NB4 (cell line): ENCODE data around the gene CASP12.
A peak's percentile ranks its signal among the peaks of the same experiment; 100 is the strongest.

ENCODE experiments used
- DNase-seq: peaks from one replicate; pipeline ENCODE4 v3.0.0; 2010; ENCODE audit warnings: low read depth
- H3K4me3 ChIP-seq: one replicate; pipeline ENCODE4 v1.5.1; 2011; ENCODE audit warnings: mild to moderate bottlenecking, low read depth, low read length, moderate library complexity
- MAX ChIP-seq: IDR thresholded peaks from 2 replicates; pipeline ENCODE4 v1.6.1; 2011; ENCODE audit warnings: low read depth, low read length
- MYC ChIP-seq: IDR thresholded peaks from 2 replicates; pipeline ENCODE4 v1.6.1; 2011; ENCODE audit warnings: low read depth, low read length
- POLR2A ChIP-seq: IDR thresholded peaks from 2 replicates; pipeline ENCODE4 v1.6.1; 2011; ENCODE audit warnings: mild to moderate bottlenecking; ENCODE audit not compliant: insufficient read length; ENCODE audit errors: extremely low read depth
- TF ChIP-seq, protein P1 (sequence below): IDR thresholded peaks from one replicate; pipeline ENCODE4 v1.5.1; 2012; ENCODE audit warnings: low read depth, low read length

CASP12 gene

GRCh38 chr11:104916442-104916841 is 18.2 kb upstream of the CASP12 start:
- no peak for DNase-seq
- TF ChIP-seq MYC (no peak), MAX (no peak), POLR2A (no peak)
- TF ChIP-seq, protein P1, sequence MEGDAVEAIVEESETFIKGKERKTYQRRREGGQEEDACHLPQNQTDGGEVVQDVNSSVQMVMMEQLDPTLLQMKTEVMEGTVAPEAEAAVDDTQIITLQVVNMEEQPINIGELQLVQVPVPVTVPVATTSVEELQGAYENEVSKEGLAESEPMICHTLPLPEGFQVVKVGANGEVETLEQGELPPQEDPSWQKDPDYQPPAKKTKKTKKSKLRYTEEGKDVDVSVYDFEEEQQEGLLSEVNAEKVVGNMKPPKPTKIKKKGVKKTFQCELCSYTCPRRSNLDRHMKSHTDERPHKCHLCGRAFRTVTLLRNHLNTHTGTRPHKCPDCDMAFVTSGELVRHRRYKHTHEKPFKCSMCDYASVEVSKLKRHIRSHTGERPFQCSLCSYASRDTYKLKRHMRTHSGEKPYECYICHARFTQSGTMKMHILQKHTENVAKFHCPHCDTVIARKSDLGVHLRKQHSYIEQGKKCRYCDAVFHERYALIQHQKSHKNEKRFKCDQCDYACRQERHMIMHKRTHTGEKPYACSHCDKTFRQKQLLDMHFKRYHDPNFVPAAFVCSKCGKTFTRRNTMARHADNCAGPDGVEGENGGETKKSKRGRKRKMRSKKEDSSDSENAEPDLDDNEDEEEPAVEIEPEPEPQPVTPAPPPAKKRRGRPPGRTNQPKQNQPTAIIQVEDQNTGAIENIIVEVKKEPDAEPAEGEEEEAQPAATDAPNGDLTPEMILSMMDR: no peak
- no peak overlapping the region for H3K4me3 ChIP-seq

GRCh38 chr11:104912102-104912501 is 13.8 kb upstream of the CASP12 start:
- H3K4me3 ChIP-seq: no peak overlapping the region
- DNase-seq: peak; percentile 16
- TF ChIP-seq POLR2A: no peak
- TF ChIP-seq MAX: no peak
- TF ChIP-seq, protein P1: no peak
- TF ChIP-seq MYC: no peak

GRCh38 chr11:104908186-104908531 is 9.9 kb upstream of the CASP12 start:
- DNase-seq: no peak
- H3K4me3 ChIP-seq: no peak overlapping the region
- TF ChIP-seq POLR2A (no peak), MAX (no peak), MYC (no peak)
- TF ChIP-seq, protein P1: no peak

DNA sequence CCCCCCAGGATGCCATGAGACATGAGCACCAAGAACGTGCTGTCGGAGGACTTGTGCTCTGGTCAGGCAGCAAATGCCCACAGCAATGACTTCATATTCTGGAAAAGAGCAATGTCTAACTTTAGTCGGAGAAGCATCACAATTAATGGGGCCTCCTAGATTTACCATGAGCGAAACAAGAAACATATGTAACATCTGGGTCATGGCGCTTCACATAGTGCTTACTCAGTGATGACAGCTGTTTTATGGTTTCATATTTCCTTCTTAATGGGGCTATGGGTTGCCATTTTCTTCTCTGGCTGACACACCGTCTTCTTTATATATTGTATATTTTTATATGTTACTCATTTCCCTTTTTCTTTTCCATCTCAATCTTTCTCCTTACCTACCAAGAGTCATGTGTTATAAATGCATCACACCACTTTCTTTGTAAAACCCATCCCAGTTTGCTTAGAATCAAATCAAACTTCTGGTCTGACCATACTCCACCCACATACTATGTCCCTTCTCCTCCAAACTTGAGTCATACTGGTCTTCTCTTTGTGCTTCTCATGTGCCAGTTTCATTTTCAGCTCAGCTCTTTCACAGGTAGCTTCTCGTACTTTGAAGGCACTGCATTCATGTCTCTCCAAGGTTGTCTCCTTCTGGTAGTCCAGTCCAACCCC is 9.4 kb upstream of the CASP12 start:
- DNase-seq: no peak
- no peak overlapping the region for H3K4me3 ChIP-seq
- TF ChIP-seq POLR2A (no peak), MAX (no peak), MYC (no peak)
- TF ChIP-seq, protein P1: no peak

- no peak for DNase-seq
- no peak overlapping the region for H3K4me3 ChIP-seq
- TF ChIP-seq POLR2A (no peak), MAX (no peak), MYC (no peak)
- TF ChIP-seq, protein P1: no peak
Measured at GRCh38 chr11:104905271-104905670, 7.0 kb upstream of the CASP12 start.

- no peak overlapping the region for H3K4me3 ChIP-seq
- DNase-seq: no peak
- TF ChIP-seq, protein P1: no peak
- no peak for TF ChIP-seq MAX
- no peak for TF ChIP-seq MYC
- no peak for TF ChIP-seq POLR2A
Measured at GRCh38 chr11:104899226-104899625, 966 bp upstream of the CASP12 start.
